Measurements from ENCODE around the gene TKTL1. TPM values are rescaled to one million over a fixed set of nuclear protein-coding genes. Genes with fewer than 3 reads are reported as not detected.
"Not testable (repeated sequence)": the region's sequence is repeated elsewhere in the genome, so short reads cannot be mapped to it uniquely, and the experiment has no call there.

Gene TKTL1
- total and polyA plus RNA-seq, 3 experiments from 2014 or later: 0.18 to 8.7 TPM; not detected in 1

- not testable (repeated sequence) for H3K9me3 ChIP-seq (ENCODE audit: low read length)
Measured at GRCh38 chrX:154284489-154285338, 10.9 kb upstream of the TKTL1 start.

GRCh38 chrX:154286406-154286805, 9.2 kb upstream of the TKTL1 start:
- CTCF ChIA-PET: not testable (repeated sequence)

More at GRCh38 chrX:154284489-154285338, 10.9 kb upstream of the TKTL1 start:
- POLR2A ChIA-PET; CTCF ChIA-PET; H3K4me1 Mint-ChIP-seq; H3K4me3 ChIP-seq (ENCODE audit: low read length); H3K27ac Mint-ChIP-seq; H3K4me3 Mint-ChIP-seq; H3K36me3 Mint-ChIP-seq; DNase-seq; H3K4me1 ChIP-seq (ENCODE audit: insufficient read depth, low read length); H3K27me3 ChIP-seq (ENCODE audit: insufficient read depth, low read length, poor library complexity, severe bottlenecking); H3K9me3 Mint-ChIP-seq; H3K36me3 ChIP-seq (ENCODE audit: insufficient read depth, low read length); H3K27me3 Mint-ChIP-seq; H3K27ac ChIP-seq (ENCODE audit: low read depth, low read length): not testable (repeated sequence)

GRCh38 chrX:154294791-154295574, 612 bp upstream of the TKTL1 start, which contains the start of gene TEX28:
TSS of gene TEX28 (minus strand) at chrX:154295124. CDS start at chrX:154292117, 3,007 bp downstream.
- H3K27ac Mint-ChIP-seq: no peak within 1 kb of the TSS
- POLR2A ChIA-PET: no interaction called here
- H3K4me3 Mint-ChIP-seq: no peak within 1 kb of the TSS
- no peaks in the 10 kb centered on the region for H3K9me3 ChIP-seq (ENCODE audit: low read length)
- H3K9me3 Mint-ChIP-seq: no peaks in the 10 kb centered on the region
- H3K4me1 ChIP-seq (ENCODE audit: insufficient read depth, low read length): no peaks in the 10 kb centered on the region
- H3K27me3 Mint-ChIP-seq: no peaks in the 10 kb centered on the region
- H3K4me1 Mint-ChIP-seq: peaks cover 0 to 2% (median 0%) of the 10 kb centered on the region in 3 donors
- H3K4me3 ChIP-seq (ENCODE audit: low read length): no peak within 1 kb of the TSS
- no peaks in the 10 kb centered on the region for H3K36me3 ChIP-seq (ENCODE audit: insufficient read depth, low read length)
- no peaks in the 10 kb centered on the region for H3K27me3 ChIP-seq (ENCODE audit: insufficient read depth, low read length, poor library complexity, severe bottlenecking)
- CTCF ChIA-PET: no interaction called here
- no peak within 1 kb of the TSS for H3K27ac ChIP-seq (ENCODE audit: low read depth, low read length)
- no peak for DNase-seq
- no peaks in the 10 kb centered on the region for H3K36me3 Mint-ChIP-seq

More at GRCh38 chrX:154286406-154286805, 9.2 kb upstream of the TKTL1 start:
- H3K27ac ChIP-seq (ENCODE audit: low read depth, low read length); H3K4me1 ChIP-seq (ENCODE audit: insufficient read depth, low read length); H3K36me3 Mint-ChIP-seq; H3K36me3 ChIP-seq (ENCODE audit: insufficient read depth, low read length); H3K27ac Mint-ChIP-seq; POLR2A ChIA-PET; H3K27me3 Mint-ChIP-seq; H3K4me1 Mint-ChIP-seq; H3K27me3 ChIP-seq (ENCODE audit: insufficient read depth, low read length, poor library complexity, severe bottlenecking); H3K9me3 Mint-ChIP-seq; H3K4me3 ChIP-seq (ENCODE audit: low read length); H3K4me3 Mint-ChIP-seq; H3K9me3 ChIP-seq (ENCODE audit: low read length); DNase-seq: not testable (repeated sequence)

- H3K36me3 Mint-ChIP-seq: no peaks in the 10 kb centered on the region
- Histone ChIP-seq H3K4me3 (ENCODE audit: low read length) (no peak overlapping the region), H3K9me3 (ENCODE audit: low read length) (no peaks in the 10 kb centered on the region), H3K27me3 (ENCODE audit: insufficient read depth, low read length, poor library complexity, severe bottlenecking) (no peaks in the 10 kb centered on the region), H3K4me1 (ENCODE audit: insufficient read depth, low read length) (no peaks in the 10 kb centered on the region), H3K36me3 (ENCODE audit: insufficient read depth, low read length) (no peaks in the 10 kb centered on the region), H3K27ac (ENCODE audit: low read depth, low read length) (no peak overlapping the region)
- H3K4me3 Mint-ChIP-seq: no peak overlapping the region
- H3K9me3 Mint-ChIP-seq: no peaks in the 10 kb centered on the region
- H3K27ac Mint-ChIP-seq: no peak overlapping the region
- ChIA-PET POLR2A (no interaction called here), CTCF (no interaction called here)
- H3K4me1 Mint-ChIP-seq: peaks cover 0 to 4% (median 0%) of the 10 kb centered on the region in 3 donors
- peaks cover 0 to 3% of the 10 kb centered on the region in 2 donors for H3K27me3 Mint-ChIP-seq
- no peak for DNase-seq
Measured at GRCh38 chrX:154296731-154297130, 1.1 kb downstream of the TKTL1 start.

GRCh38 chrX:154298312-154298711, 2.7 kb downstream of the TKTL1 start:
- Mint-ChIP-seq H3K27ac (peak overlapping the region in 2 of 8 donors; percentile 35 to 50), H3K4me1 (peaks cover 0 to 4% (median 0%) of the 10 kb centered on the region in 3 donors), H3K4me3 (no peak overlapping the region), H3K27me3 (peaks cover 0 to 5% of the 10 kb centered on the region in 2 donors), H3K9me3 (no peaks in the 10 kb centered on the region), H3K36me3 (no peaks in the 10 kb centered on the region)
- DNase-seq: no peak
- no peak overlapping the region for H3K27ac ChIP-seq (ENCODE audit: low read depth, low read length)
- no peaks in the 10 kb centered on the region for H3K4me1 ChIP-seq (ENCODE audit: insufficient read depth, low read length)
- ChIA-PET POLR2A (no interaction called here), CTCF (interaction anchor here (0.7 kb wide), 1 partner anchor 10 kb away, joined by 3 read pairs; no protein-coding TSS in a partner anchor)
- no peak overlapping the region for H3K4me3 ChIP-seq (ENCODE audit: low read length)
- H3K36me3 ChIP-seq (ENCODE audit: insufficient read depth, low read length): no peaks in the 10 kb centered on the region
- no peaks in the 10 kb centered on the region for H3K27me3 ChIP-seq (ENCODE audit: insufficient read depth, low read length, poor library complexity, severe bottlenecking)
- no peaks in the 10 kb centered on the region for H3K9me3 ChIP-seq (ENCODE audit: low read length)

- no peak for DNase-seq
- POLR2A ChIA-PET: no interaction called here
- H3K4me1 ChIP-seq (ENCODE audit: insufficient read depth, low read length): no peaks in the 10 kb centered on the region
- no peak overlapping the region for H3K4me3 Mint-ChIP-seq
- no peaks in the 10 kb centered on the region for H3K36me3 Mint-ChIP-seq
- CTCF ChIA-PET: no interaction called here
- H3K27ac ChIP-seq (ENCODE audit: low read depth, low read length): no peak overlapping the region
- H3K9me3 ChIP-seq (ENCODE audit: low read length): no peaks in the 10 kb centered on the region
- H3K4me3 ChIP-seq (ENCODE audit: low read length): no peak overlapping the region
- no peaks in the 10 kb centered on the region for H3K36me3 ChIP-seq (ENCODE audit: insufficient read depth, low read length)
- peaks cover 0 to 6% (median 3%) of the 10 kb centered on the region in 3 donors for H3K4me1 Mint-ChIP-seq
- no peaks in the 10 kb centered on the region for H3K27me3 ChIP-seq (ENCODE audit: insufficient read depth, low read length, poor library complexity, severe bottlenecking)
- no peak overlapping the region for H3K27ac Mint-ChIP-seq
- peaks cover 0 to 18% of the 10 kb centered on the region in 2 donors for H3K27me3 Mint-ChIP-seq
- H3K9me3 Mint-ChIP-seq: no peaks in the 10 kb centered on the region
Measured at GRCh38 chrX:154300816-154301215, 5.2 kb downstream of the TKTL1 start.

- H3K9me3 Mint-ChIP-seq; H3K4me1 ChIP-seq (ENCODE audit: insufficient read depth, low read length); DNase-seq; H3K27ac ChIP-seq (ENCODE audit: low read depth, low read length); H3K27ac Mint-ChIP-seq; H3K27me3 ChIP-seq (ENCODE audit: insufficient read depth, low read length, poor library complexity, severe bottlenecking); H3K4me3 Mint-ChIP-seq; H3K36me3 ChIP-seq (ENCODE audit: insufficient read depth, low read length); H3K4me3 ChIP-seq (ENCODE audit: low read length); H3K36me3 Mint-ChIP-seq; CTCF ChIA-PET; H3K9me3 ChIP-seq (ENCODE audit: low read length): not testable (repeated sequence)
- peaks cover 0 to 18% of the 10 kb centered on the region in 2 donors for H3K27me3 Mint-ChIP-seq
- POLR2A ChIA-PET: interaction anchor here (0.6 to 0.8 kb wide), 2 partner anchors 13 to 95 kb away, joined by 4 to 6 read pairs; partner anchors contain the start of gene RPL10
- peaks cover 13 to 16% (median 14%) of the 10 kb centered on the region in 3 donors for H3K4me1 Mint-ChIP-seq
Measured at GRCh38 chrX:154302998-154303397, 7.4 kb downstream of the TKTL1 start.

- Mint-ChIP-seq H3K36me3 (no peaks in the 10 kb centered on the region), H3K9me3 (no peaks in the 10 kb centered on the region), H3K4me1 (peaks cover 17 to 21% (median 19%) of the 10 kb centered on the region in 3 donors), H3K27ac (no peak overlapping the region), H3K4me3 (no peak overlapping the region), H3K27me3 (peaks cover 0 to 18% of the 10 kb centered on the region in 2 donors)
- no peaks in the 10 kb centered on the region for H3K27me3 ChIP-seq (ENCODE audit: insufficient read depth, low read length, poor library complexity, severe bottlenecking)
- no peak for DNase-seq
- H3K36me3 ChIP-seq (ENCODE audit: insufficient read depth, low read length): no peaks in the 10 kb centered on the region
- H3K27ac ChIP-seq (ENCODE audit: low read depth, low read length): no peak overlapping the region
- POLR2A ChIA-PET: interaction anchor here (0.6 to 0.8 kb wide), 2 partner anchors 13 to 95 kb away, joined by 4 to 6 read pairs; partner anchors contain the start of gene RPL10
- peaks cover 14% of the 10 kb centered on the region for H3K4me1 ChIP-seq (ENCODE audit: insufficient read depth, low read length)
- no peaks in the 10 kb centered on the region for H3K9me3 ChIP-seq (ENCODE audit: low read length)
- no peak overlapping the region for H3K4me3 ChIP-seq (ENCODE audit: low read length)
- CTCF ChIA-PET: no interaction called here
Measured at GRCh38 chrX:154303476-154303875, 7.9 kb downstream of the TKTL1 start.

All from CD8-positive, alpha-beta memory T cell (primary cell).